ENCODE results near the gene KAZN. TPM values are rescaled to one million over a fixed set of nuclear protein-coding genes. Genes with fewer than 3 reads are reported as not detected.

KAZN gene
- total and polyA plus RNA-seq, 2 donors = 7.2 to 8.4 TPM

GRCh38 chr1:14733779-14734140 is 135.3 kb downstream of the KAZN start:
- no peak overlapping the region for H3K27ac ChIP-seq (ENCODE audit: low read depth)
- H3K4me1 ChIP-seq (ENCODE audit: insufficient read depth) = no peaks in the 10 kb centered on the region
- no peak overlapping the region for H3K4me3 ChIP-seq (ENCODE audit: low read depth, low read length)
- no peak for DNase-seq (ENCODE audit: extremely low spot score)
- no peaks in the 10 kb centered on the region for H3K36me3 ChIP-seq (ENCODE audit: insufficient read depth)
- WGBS = 83% methylated on average over 10 of the region's 10 CpGs

- WGBS = 61% methylated on average over 4 of the region's 4 CpGs
- no peak overlapping the region for H3K4me3 ChIP-seq (ENCODE audit: low read depth, low read length)
These were observed 137.4 kb downstream of the KAZN start for GRCh38 chr1:14735841-14736240.

GRCh38 chr1:14737561-14738094 is 139.1 kb downstream of the KAZN start:
- DNase-seq (ENCODE audit: extremely low spot score) = no peak
- Histone ChIP-seq H3K36me3 (ENCODE audit: insufficient read depth) (no peaks in the 10 kb centered on the region), H3K4me1 (ENCODE audit: insufficient read depth) (no peaks in the 10 kb centered on the region), H3K27ac (ENCODE audit: low read depth) (no peak overlapping the region), H3K4me3 (ENCODE audit: low read depth, low read length) (no peak overlapping the region)
- WGBS = 78% methylated on average over 6 of the region's 6 CpGs

More at GRCh38 chr1:14735841-14736240, 137.4 kb downstream of the KAZN start:
- Histone ChIP-seq H3K27ac (ENCODE audit: low read depth) (no peak overlapping the region), H3K36me3 (ENCODE audit: insufficient read depth) (no peaks in the 10 kb centered on the region), H3K4me1 (ENCODE audit: insufficient read depth) (no peaks in the 10 kb centered on the region)
- DNase-seq (ENCODE audit: extremely low spot score) = no peak

- WGBS = 92% methylated on average over 6 of the region's 6 CpGs
- DNase-seq (ENCODE audit: extremely low spot score) = no peak
- H3K27ac ChIP-seq (ENCODE audit: low read depth) = no peak overlapping the region
- no peak overlapping the region for H3K4me3 ChIP-seq (ENCODE audit: low read depth, low read length)
- H3K36me3 ChIP-seq (ENCODE audit: insufficient read depth) = no peaks in the 10 kb centered on the region
- H3K4me1 ChIP-seq (ENCODE audit: insufficient read depth) = no peaks in the 10 kb centered on the region
These were observed 139.8 kb downstream of the KAZN start for GRCh38 chr1:14738235-14738634.

GRCh38 chr1:14738647-14739046 is 140.2 kb downstream of the KAZN start:
- Histone ChIP-seq H3K4me1 (ENCODE audit: insufficient read depth) (no peaks in the 10 kb centered on the region), H3K36me3 (ENCODE audit: insufficient read depth) (no peaks in the 10 kb centered on the region), H3K27ac (ENCODE audit: low read depth) (no peak overlapping the region), H3K4me3 (ENCODE audit: low read depth, low read length) (no peak overlapping the region)
- DNase-seq (ENCODE audit: extremely low spot score) = no peak
- 91% methylated on average over 8 of the region's 8 CpGs for WGBS

DNA sequence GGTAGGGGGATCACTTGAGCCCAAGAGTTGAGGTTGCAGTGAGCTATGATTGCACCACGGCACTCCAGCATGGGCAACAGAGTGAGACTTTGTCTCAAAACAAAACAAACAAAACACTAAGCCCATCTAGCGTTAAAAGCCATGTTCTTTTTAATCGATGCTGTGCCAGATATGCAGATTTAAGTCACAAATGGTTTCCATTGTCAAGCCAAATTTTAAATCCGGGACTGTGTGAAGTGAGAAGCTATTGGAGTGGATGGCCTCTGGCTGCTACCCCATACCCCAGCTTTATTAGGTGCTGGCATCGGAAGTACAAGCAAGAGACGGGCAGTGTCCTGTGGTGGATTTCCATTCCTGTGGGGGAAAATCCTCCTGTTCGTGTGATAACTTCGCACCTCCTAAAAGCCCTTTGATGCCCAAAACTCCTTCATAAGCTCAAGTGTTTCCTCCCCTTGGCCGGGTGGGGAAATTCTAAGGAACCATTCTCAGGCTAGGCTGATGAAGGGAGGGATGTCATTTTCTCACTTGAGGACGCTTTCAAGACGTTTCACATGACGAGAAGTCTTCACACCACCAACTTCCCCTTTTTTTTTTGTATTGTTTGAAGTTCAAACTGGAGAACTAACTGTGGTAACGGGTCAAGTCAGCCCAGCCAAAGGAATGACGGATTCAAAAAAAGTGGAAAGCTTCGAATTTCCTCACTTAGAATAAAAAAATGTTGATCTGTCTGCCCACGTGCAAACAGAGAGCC is 140.8 kb downstream of the KAZN start:
- Histone ChIP-seq H3K4me1 (ENCODE audit: insufficient read depth) (no peaks in the 10 kb centered on the region), H3K27ac (ENCODE audit: low read depth) (no peak overlapping the region), H3K36me3 (ENCODE audit: insufficient read depth) (no peaks in the 10 kb centered on the region), H3K4me3 (ENCODE audit: low read depth, low read length) (no peak overlapping the region)
- WGBS = 74% methylated on average over 16 of the region's 16 CpGs
- DNase-seq (ENCODE audit: extremely low spot score) = no peak

DNA sequence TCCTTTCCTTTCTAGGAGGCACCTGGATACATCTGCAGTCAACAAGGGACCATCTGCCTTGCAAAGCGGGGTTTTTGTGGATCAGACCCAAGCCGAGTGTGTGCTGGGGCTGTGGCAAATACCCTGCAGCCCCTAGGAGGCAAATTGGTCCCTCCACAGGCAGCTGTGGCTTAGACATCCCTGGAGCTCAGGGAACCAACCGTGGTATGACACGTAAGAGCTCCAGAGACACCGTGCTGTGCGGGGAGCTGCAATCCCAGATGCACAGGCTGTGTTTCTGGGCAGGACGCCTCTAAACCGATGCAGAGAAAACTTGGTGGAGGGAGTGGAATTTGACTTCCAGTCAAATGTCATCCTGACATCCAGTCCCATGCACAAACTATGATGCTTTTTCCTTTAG is 141.5 kb downstream of the KAZN start:
- Histone ChIP-seq H3K27ac (ENCODE audit: low read depth) (no peak overlapping the region), H3K4me3 (ENCODE audit: low read depth, low read length) (no peak overlapping the region), H3K4me1 (ENCODE audit: insufficient read depth) (no peaks in the 10 kb centered on the region), H3K36me3 (ENCODE audit: insufficient read depth) (no peaks in the 10 kb centered on the region)
- no peak for DNase-seq (ENCODE audit: extremely low spot score)
- WGBS = 61% methylated on average over 8 of the region's 8 CpGs

DNA sequence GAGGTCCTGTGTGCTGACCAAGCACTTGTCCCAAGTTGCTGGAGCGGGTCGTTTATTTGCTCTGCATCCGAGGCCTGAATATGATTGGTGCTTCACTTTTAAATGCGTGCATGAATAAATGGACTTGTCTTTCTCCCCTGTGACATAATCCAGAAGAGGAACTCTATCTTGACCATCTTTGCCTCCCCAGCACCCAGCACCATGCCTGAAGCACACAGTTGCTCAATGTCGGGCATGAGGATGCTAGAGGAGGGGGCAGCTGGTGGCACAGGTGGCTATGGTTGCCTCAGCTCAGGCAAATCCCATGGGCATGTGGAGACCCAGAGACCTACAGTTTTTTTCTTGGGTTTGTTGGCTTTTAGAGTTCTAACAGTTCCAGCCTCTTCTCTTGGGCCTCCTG is 142.6 kb downstream of the KAZN start:
- Histone ChIP-seq H3K27ac (ENCODE audit: low read depth) (no peak overlapping the region), H3K4me1 (ENCODE audit: insufficient read depth) (no peaks in the 10 kb centered on the region), H3K36me3 (ENCODE audit: insufficient read depth) (no peaks in the 10 kb centered on the region), H3K4me3 (ENCODE audit: low read depth, low read length) (no peak overlapping the region)
- WGBS = 88% methylated on average over 5 of the region's 5 CpGs
- DNase-seq (ENCODE audit: extremely low spot score) = no peak

- Histone ChIP-seq H3K4me1 (ENCODE audit: insufficient read depth) (no peaks in the 10 kb centered on the region), H3K4me3 (ENCODE audit: low read depth, low read length) (no peak overlapping the region), H3K27ac (ENCODE audit: low read depth) (no peak overlapping the region), H3K36me3 (ENCODE audit: insufficient read depth) (no peaks in the 10 kb centered on the region)
- DNase-seq (ENCODE audit: extremely low spot score) = no peak
- WGBS = 52% methylated on average over 2 of the region's 2 CpGs
These were observed 143.0 kb downstream of the KAZN start for GRCh38 chr1:14741532-14741931.

- DNase-seq (ENCODE audit: extremely low spot score) = no peak
- 69% methylated on average over 9 of the region's 9 CpGs for WGBS
- Histone ChIP-seq H3K36me3 (ENCODE audit: insufficient read depth) (no peaks in the 10 kb centered on the region), H3K4me1 (ENCODE audit: insufficient read depth) (no peaks in the 10 kb centered on the region), H3K27ac (ENCODE audit: low read depth) (no peak overlapping the region), H3K4me3 (ENCODE audit: low read depth, low read length) (no peak overlapping the region)
These were observed 143.9 kb downstream of the KAZN start for GRCh38 chr1:14742181-14742980.

- Histone ChIP-seq H3K4me1 (ENCODE audit: insufficient read depth) (no peaks in the 10 kb centered on the region), H3K36me3 (ENCODE audit: insufficient read depth) (no peaks in the 10 kb centered on the region), H3K4me3 (ENCODE audit: low read depth, low read length) (no peak overlapping the region), H3K27ac (ENCODE audit: low read depth) (no peak overlapping the region)
- 89% methylated on average over 6 of the region's 6 CpGs for WGBS
- no peak for DNase-seq (ENCODE audit: extremely low spot score)
These were observed 144.9 kb downstream of the KAZN start for GRCh38 chr1:14743368-14743767.

- whole genome bisulfite sequencing = 82% methylated on average over 9 of the region's 9 CpGs
- DNase-seq (ENCODE audit: extremely low spot score) = no peak
- Histone ChIP-seq H3K4me3 (ENCODE audit: low read depth, low read length) (no peak overlapping the region), H3K27ac (ENCODE audit: low read depth) (no peak overlapping the region), H3K36me3 (ENCODE audit: insufficient read depth) (no peaks in the 10 kb centered on the region), H3K4me1 (ENCODE audit: insufficient read depth) (no peaks in the 10 kb centered on the region)
These were observed 146.7 kb downstream of the KAZN start for GRCh38 chr1:14745001-14745720.

DNA sequence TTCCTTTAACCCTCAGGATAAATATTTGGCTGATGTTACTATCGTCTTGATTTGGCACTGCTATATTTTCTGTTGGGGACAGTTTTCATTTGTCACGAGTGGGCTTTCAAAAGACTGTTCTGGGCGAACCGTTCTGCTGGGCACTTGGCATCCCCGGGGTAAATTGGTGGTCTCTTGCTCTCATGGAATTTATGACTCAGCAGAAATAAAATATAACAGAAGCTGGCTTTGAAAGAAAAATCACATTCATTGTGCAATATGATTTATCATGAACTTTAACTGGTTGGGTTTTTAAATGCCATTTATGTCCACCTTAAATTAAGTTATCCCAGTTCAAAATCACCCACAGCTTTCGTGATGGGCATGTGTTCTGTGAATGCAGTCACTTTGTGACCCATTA is 147.3 kb downstream of the KAZN start:
- Histone ChIP-seq H3K27ac (ENCODE audit: low read depth) (no peak overlapping the region), H3K4me3 (ENCODE audit: low read depth, low read length) (no peak overlapping the region), H3K4me1 (ENCODE audit: insufficient read depth) (no peaks in the 10 kb centered on the region), H3K36me3 (ENCODE audit: insufficient read depth) (no peaks in the 10 kb centered on the region)
- no peak for DNase-seq (ENCODE audit: extremely low spot score)
- WGBS = 48% methylated on average over 6 of the region's 6 CpGs
